SK-N-SH (cell line): ENCODE measurements around the gene HS2ST1. TPM values are rescaled to one million over a fixed set of nuclear protein-coding genes. Genes with fewer than 3 reads are reported as not detected.
"Not testable (repeated sequence)": the region's sequence is repeated elsewhere in the genome, so short reads cannot be mapped to it uniquely, and the experiment has no call there.

ENCODE experiments used
- CTCF ChIA-PET: fragments of 300-600, 350-600 bp; formaldehyde crosslinking; extraction: SDS; loops from one replicate; lab custom pipeline; 2021; lab: Yijun Ruan, JAX
- POLR2A ChIA-PET: fragments of 350-600 bp; sonication (Branson Sonifier 250); formaldehyde crosslinking; extraction: SDS; loops from one replicate; lab custom pipeline; 2020; ENCODE audit warnings: antibody characterized with exemption, inconsistent platforms; lab: Yijun Ruan, JAX
- DNase-seq: peaks from one replicate; pipeline ENCODE4 v3.0.0; 2012
- H2AFZ ChIP-seq: fragments of 200-600 bp; sonication (generic); 2 replicates; pipeline ENCODE4 v1.8.1; 2016; ENCODE audit warnings: antibody characterized with exemption, mild to moderate bottlenecking, low read depth
- H3F3A ChIP-seq: fragments of 200-600 bp; sonication (generic); replicated peaks from 2 replicates; pipeline ENCODE3; 2016; ENCODE audit warnings: antibody characterized with exemption, mild to moderate bottlenecking; ENCODE audit not compliant: insufficient read depth
- H3K27ac ChIP-seq, 2 experiments: fragments of 200-500 bp in 1 of 2; fragments of 200-600 bp in 1 of 2; sonication (Bioruptor generic) in 1 of 2; sonication (generic), shearing (Covaris generic) in 1 of 2; 2 replicates each; pipeline versions ENCODE4 v1.5.1 to v1.6.1; 2014 to 2016; ENCODE audit warnings: low read depth in 2 of 2, inconsistent platforms in 1 of 2, low read length in 1 of 2, mild to moderate bottlenecking in 1 of 2, mixed read lengths in 1 of 2
- H3K27me3 ChIP-seq: fragments of 200-600 bp; sonication (generic), shearing (Covaris generic); 2 replicates; pipeline ENCODE4 v1.6.1; 2016; ENCODE audit warnings: mixed run types; ENCODE audit not compliant: insufficient read depth
- H3K36me3 ChIP-seq, 2 experiments: fragments of 200-500 bp in 1 of 2; fragments of 200-600 bp in 1 of 2; sonication (Bioruptor generic) in 1 of 2; sonication (generic) in 1 of 2; replicated peaks in 1 of 2; 2 replicates each; pipeline versions ENCODE3 to v1.5.1; 2014 to 2016; ENCODE audit warnings: low read length in 1 of 2, mild to moderate bottlenecking in 1 of 2; ENCODE audit not compliant: insufficient read depth in 2 of 2, control insufficient read depth in 1 of 2
- H3K4me1 ChIP-seq, 2 experiments: fragments of 200-500 bp in 1 of 2; fragments of 200-600 bp in 1 of 2; sonication (Bioruptor generic) in 1 of 2; sonication (generic), shearing (Covaris generic) in 1 of 2; 2 replicates each; pipeline versions ENCODE4 v1.5.1 to v1.6.1; 2014 to 2016; ENCODE audit warnings: low read depth in 1 of 2, low read length in 1 of 2, mixed run types in 1 of 2; ENCODE audit not compliant: insufficient read depth in 2 of 2, control insufficient read depth in 1 of 2
- H3K4me2 ChIP-seq: fragments of 200-600 bp; sonication (generic), shearing (Covaris generic); 2 replicates; pipeline ENCODE4 v1.6.1; 2017; ENCODE audit warnings: mixed run types
- H3K4me3 ChIP-seq, 2 experiments: fragments of 200-500 bp in 1 of 2; fragments of 200-600 bp in 1 of 2; sonication (Bioruptor generic) in 1 of 2; sonication (generic), shearing (Covaris generic) in 1 of 2; 2 replicates each; pipeline versions ENCODE4 v1.5.1 to v1.8.1; 2014 to 2016; ENCODE audit warnings: low read depth in 2 of 2, inconsistent platforms in 1 of 2, low read length in 1 of 2, mild to moderate bottlenecking in 1 of 2, mixed read lengths in 1 of 2, moderate library complexity in 1 of 2
- H3K79me2 ChIP-seq: fragments of 200-600 bp; sonication (generic); 2 replicates; pipeline ENCODE4 v1.8.1; 2017; ENCODE audit warnings: mild to moderate bottlenecking; ENCODE audit not compliant: insufficient read depth
- H3K9ac ChIP-seq: fragments of 200-600 bp; sonication (generic); 2 replicates; pipeline ENCODE4 v1.6.1; 2017; ENCODE audit warnings: mixed run types
- H3K9me2 ChIP-seq: fragments of 200-600 bp; sonication (generic); 2 replicates; pipeline ENCODE4 v1.6.1; 2017; ENCODE audit warnings: mixed run types
- H3K9me3 ChIP-seq: fragments of 200-600 bp; sonication (generic); 2 replicates; pipeline ENCODE4 v1.6.1; 2017; ENCODE audit warnings: mixed run types, mild to moderate bottlenecking, moderate library complexity
- H4K20me1 ChIP-seq: fragments of 200-600 bp; sonication (generic); 2 replicates; pipeline ENCODE4 v1.6.1; 2017; ENCODE audit warnings: mild to moderate bottlenecking, mixed run types; ENCODE audit not compliant: insufficient read depth
- EP300 ChIP-seq, 2 experiments: IDR thresholded peaks; 2 replicates each; pipeline versions ENCODE4 v1.4.0 to v1.6.1; 2012; ENCODE audit warnings: borderline replicate concordance in 1 of 2, low read depth in 1 of 2, low read length in 1 of 2
- FOSL2 ChIP-seq: IDR thresholded peaks from 2 replicates; pipeline ENCODE4 v1.4.0; 2012; ENCODE audit warnings: low read depth, mild to moderate bottlenecking, moderate library complexity, borderline replicate concordance
- FOXJ3 ChIP-seq: sonication (generic); formaldehyde crosslinking; IDR thresholded peaks from 2 replicates; pipeline ENCODE4 v1.5.1; 2020; ENCODE audit warnings: mild to moderate bottlenecking, missing genetic modification reagents
- FOXM1 ChIP-seq: IDR thresholded peaks from 2 replicates; pipeline ENCODE4 v1.4.0; 2012; ENCODE audit warnings: low read depth, mild to moderate bottlenecking
- NFIC ChIP-seq: IDR thresholded peaks from 2 replicates; pipeline ENCODE4 v1.4.0; 2012; ENCODE audit warnings: borderline replicate concordance
- REST ChIP-seq: IDR thresholded peaks from 2 replicates; pipeline ENCODE4 v1.6.1; 2012; ENCODE audit warnings: mild to moderate bottlenecking, low read depth, low read length, moderate library complexity
- RFX5 ChIP-seq: IDR thresholded peaks from 2 replicates; pipeline ENCODE4 v1.6.1; 2012; ENCODE audit warnings: mild to moderate bottlenecking, improper control_type of control experiment, low read length
- RXRA ChIP-seq: IDR thresholded peaks from 2 replicates; pipeline ENCODE4 v1.4.0; 2012; ENCODE audit warnings: low read depth, mild to moderate bottlenecking, borderline replicate concordance
- TAF1 ChIP-seq: IDR thresholded peaks from 2 replicates; pipeline ENCODE4 v1.6.1; 2012; ENCODE audit warnings: low read depth, mild to moderate bottlenecking, low read length, moderate library complexity, borderline replicate concordance
- TCF12 ChIP-seq: IDR thresholded peaks from 2 replicates; pipeline ENCODE4 v1.4.0; 2012
- TEAD4 ChIP-seq: IDR thresholded peaks from 2 replicates; pipeline ENCODE4 v1.4.0; 2012; ENCODE audit warnings: mild to moderate bottlenecking, borderline replicate concordance; ENCODE audit not compliant: insufficient read depth
- WGBS: methylation state at CpG from one replicate; pipeline ENCODE4 v1.1.6; 2017; ENCODE audit warnings: low lambda C conversion rate; 5-methylcytosine and 5-hydroxymethylcytosine counted together
- polyA plus RNA-seq, 3 experiments: library from polyadenylated mRNA; depleted of rRNA; stranded (reverse); fragments of >200 nt; gene quantifications; 2 replicates each; pipeline ENCODE4 v1.2.3, GENCODE V29; 2012

The HS2ST1 gene
- polyA plus RNA-seq, 1 of the 3 experiments (the other 2 are of a cell fraction): 16.6 TPM

GRCh38 chr1:87007323-87007722, 92.9 kb downstream of the HS2ST1 start:
- no peaks in the 10 kb centered on the region for H3K79me2 ChIP-seq
- H3F3A ChIP-seq: no peaks in the 10 kb centered on the region
- no peak overlapping the region for H3K9ac ChIP-seq
- WGBS: 97% methylated on average over 1 of the region's 1 CpG
- H3K9me3 ChIP-seq: no peaks in the 10 kb centered on the region
- ChIA-PET CTCF (no interaction called here), POLR2A (no interaction called here)
- H3K4me2 ChIP-seq: no peak overlapping the region
- H3K27me3 ChIP-seq: no peaks in the 10 kb centered on the region
- no peaks in the 10 kb centered on the region for H4K20me1 ChIP-seq
- no peaks in the 10 kb centered on the region for H3K9me2 ChIP-seq
- H3K27ac ChIP-seq: no peak overlapping the region
- TF ChIP-seq FOXM1: no peak
- TF ChIP-seq EP300 (IDR thresholded peaks at IDR 0.05; ENCODE audit: borderline replicate concordance in 1 of 2, low read depth in 1 of 2, low read length in 1 of 2): no peak
- TF ChIP-seq REST: no peak
- H2AFZ ChIP-seq: no peak overlapping the region
- no peak for DNase-seq
- H3K4me3 ChIP-seq: no peak overlapping the region
- no peaks in the 10 kb centered on the region for H3K4me1 ChIP-seq
- no peaks in the 10 kb centered on the region for H3K36me3 ChIP-seq

GRCh38 chr1:87013385-87013784, 99.0 kb downstream of the HS2ST1 start:
- H3K27me3 ChIP-seq, H3K4me2 ChIP-seq, POLR2A ChIA-PET, CTCF ChIA-PET, H3K4me1 ChIP-seq, DNase-seq, H3K79me2 ChIP-seq, H3K9me3 ChIP-seq, H3K27ac ChIP-seq, H3K9me2 ChIP-seq, H3K9ac ChIP-seq, H3K4me3 ChIP-seq, H4K20me1 ChIP-seq, H3K36me3 ChIP-seq, H2AFZ ChIP-seq, H3F3A ChIP-seq: not testable (repeated sequence)

- CTCF ChIA-PET: interaction anchor here (0.7 kb wide), 1 partner anchor 32 kb away, joined by 3 read pairs; no protein-coding TSS in a partner anchor
- Histone ChIP-seq H3K27ac (no peak overlapping the region), H3K27me3 (no peaks in the 10 kb centered on the region), H3K4me3 (no peak overlapping the region), H3K4me1 (no peaks in the 10 kb centered on the region), H2AFZ (no peak overlapping the region), H4K20me1 (no peaks in the 10 kb centered on the region), H3K9ac (no peak overlapping the region), H3F3A (no peaks in the 10 kb centered on the region), H3K9me3 (no peaks in the 10 kb centered on the region), H3K79me2 (no peaks in the 10 kb centered on the region), H3K36me3 (no peaks in the 10 kb centered on the region), H3K4me2 (no peak overlapping the region), H3K9me2 (no peaks in the 10 kb centered on the region)
- 86% methylated on average over 4 of the region's 4 CpGs for WGBS
- DNase-seq: no peak
- POLR2A ChIA-PET: no interaction called here
- TF ChIP-seq FOXM1: no peak
- no peak for TF ChIP-seq TAF1
- no peak for TF ChIP-seq RFX5
- TF ChIP-seq RXRA: no peak
- no peak for TF ChIP-seq FOXJ3 (CRISPR knock-in tag)
- no peak for TF ChIP-seq FOSL2
- no peak for TF ChIP-seq TEAD4
- no peak for TF ChIP-seq TCF12
- TF ChIP-seq NFIC: no peak
- TF ChIP-seq REST: no peak
Observed at GRCh38 chr1:87017998-87018672, 103.7 kb downstream of the HS2ST1 start.
